Vagina (tissue), 2 donors: ENCODE results near the gene GAB3.

Source experiments
- POLR2A ChIP-seq, 2 donors: fragments of 450-650 bp; IDR thresholded peaks; one replicate each; pipeline ENCODE4 v1.6.1; 2017; ENCODE audit warnings: antibody characterized with exemption in 2 of 2, mild to moderate bottlenecking in 2 of 2, moderate library complexity in 2 of 2
- POLR2AphosphoS5 ChIP-seq, 2 donors: sonication (generic); formaldehyde crosslinking; IDR thresholded peaks; one replicate each; pipeline ENCODE4 v1.9.0; 2017; ENCODE audit warnings: antibody characterized with exemption in 2 of 2, mild to moderate bottlenecking in 2 of 2, low read depth in 1 of 2; ENCODE audit not compliant: insufficient read depth in 1 of 2

- TF ChIP-seq POLR2A (IDR thresholded peaks at IDR 0.05) (no peak), POLR2AphosphoS5 (IDR thresholded peaks at IDR 0.05; ENCODE audit: insufficient read depth in 1 of 2, low read depth in 1 of 2) (no peak)
Measured at GRCh38 chrX:154718616-154719015, 32.3 kb downstream of the GAB3 start.
